Measurements from ENCODE around the gene PIGS. TPM values are rescaled to one million over a fixed set of nuclear protein-coding genes. Genes with fewer than 3 reads are reported as not detected.
"Not testable (repeated sequence)": the region's sequence is repeated elsewhere in the genome, so short reads cannot be mapped to it uniquely, and the experiment has no call there.

PIGS gene
- total and polyA plus RNA-seq, 2 donors: 19.6 to 25.5 TPM

GRCh38 chr17:28522281-28522680, 49.0 kb downstream of the PIGS start:
- DNase-seq (ENCODE audit: low read depth in 6 of 9, low spot score in 9 of 9); H3K27me3 ChIP-seq (ENCODE audit: control insufficient read depth in 2 of 2, insufficient read depth in 1 of 2, low read length in 1 of 2); H3K27ac ChIP-seq (ENCODE audit: low read depth in 1 of 2, low read length in 1 of 2); H3K9me3 ChIP-seq (ENCODE audit: control insufficient read depth in 2 of 2, insufficient read depth in 1 of 2, low read length in 1 of 2); H3K36me3 ChIP-seq (ENCODE audit: control insufficient read depth in 2 of 2, insufficient read depth in 2 of 2, low read length in 1 of 2); H3K4me3 ChIP-seq (ENCODE audit: low read length in 2 of 2): not testable (repeated sequence)
- H3K4me1 ChIP-seq (ENCODE audit: control insufficient read depth in 2 of 2, insufficient read depth in 2 of 2, low read length in 2 of 2): peaks cover 7 to 33% of the 10 kb centered on the region in 2 donors
- WGBS: 95% methylated on average over 4 of the region's 4 CpGs

GRCh38 chr17:28521311-28522085, 49.8 kb downstream of the PIGS start:
- no peak for DNase-seq (ENCODE audit: low read depth in 6 of 9, low spot score in 9 of 9)
- peaks cover 7 to 33% of the 10 kb centered on the region in 2 donors for H3K4me1 ChIP-seq (ENCODE audit: control insufficient read depth in 2 of 2, insufficient read depth in 2 of 2, low read length in 2 of 2)
- no peaks in the 10 kb centered on the region for H3K9me3 ChIP-seq (ENCODE audit: control insufficient read depth in 2 of 2, insufficient read depth in 1 of 2, low read length in 1 of 2)
- peaks cover 0 to 2% of the 10 kb centered on the region in 2 donors for H3K36me3 ChIP-seq (ENCODE audit: control insufficient read depth in 2 of 2, insufficient read depth in 2 of 2, low read length in 1 of 2)
- no peak overlapping the region for H3K27ac ChIP-seq (ENCODE audit: low read depth in 1 of 2, low read length in 1 of 2)
- WGBS: 92% methylated on average over 21 of the region's 21 CpGs
- no peak overlapping the region for H3K4me3 ChIP-seq (ENCODE audit: low read length in 2 of 2)
- H3K27me3 ChIP-seq (ENCODE audit: control insufficient read depth in 2 of 2, insufficient read depth in 1 of 2, low read length in 1 of 2): no peaks in the 10 kb centered on the region

- no peak for DNase-seq (ENCODE audit: low read depth in 6 of 9, low spot score in 9 of 9)
- Histone ChIP-seq H3K27ac (ENCODE audit: low read depth in 1 of 2, low read length in 1 of 2) (no peak overlapping the region), H3K27me3 (ENCODE audit: control insufficient read depth in 2 of 2, insufficient read depth in 1 of 2, low read length in 1 of 2) (no peaks in the 10 kb centered on the region), H3K9me3 (ENCODE audit: control insufficient read depth in 2 of 2, insufficient read depth in 1 of 2, low read length in 1 of 2) (no peaks in the 10 kb centered on the region), H3K4me1 (ENCODE audit: control insufficient read depth in 2 of 2, insufficient read depth in 2 of 2, low read length in 2 of 2) (peaks cover 7 to 33% of the 10 kb centered on the region in 2 donors), H3K36me3 (ENCODE audit: control insufficient read depth in 2 of 2, insufficient read depth in 2 of 2, low read length in 1 of 2) (peaks cover 0 to 2% of the 10 kb centered on the region in 2 donors), H3K4me3 (ENCODE audit: low read length in 2 of 2) (no peak overlapping the region)
- WGBS: 95% methylated on average over 6 of the region's 6 CpGs
Observed at GRCh38 chr17:28520687-28521086, 50.6 kb downstream of the PIGS start.

- DNase-seq (ENCODE audit: low read depth in 6 of 9, low spot score in 9 of 9): peak in 7 of 9 donors; percentile 11 to 77 (median 42)
- Histone ChIP-seq H3K27me3 (ENCODE audit: control insufficient read depth in 2 of 2, insufficient read depth in 1 of 2, low read length in 1 of 2) (peaks cover 0 to 6% of the 10 kb centered on the region in 2 donors), H3K9me3 (ENCODE audit: control insufficient read depth in 2 of 2, insufficient read depth in 1 of 2, low read length in 1 of 2) (no peaks in the 10 kb centered on the region), H3K27ac (ENCODE audit: low read depth in 1 of 2, low read length in 1 of 2) (no peak overlapping the region), H3K4me3 (ENCODE audit: low read length in 2 of 2) (no peak overlapping the region), H3K36me3 (ENCODE audit: control insufficient read depth in 2 of 2, insufficient read depth in 2 of 2, low read length in 1 of 2) (peaks cover 0 to 2% of the 10 kb centered on the region in 2 donors), H3K4me1 (ENCODE audit: control insufficient read depth in 2 of 2, insufficient read depth in 2 of 2, low read length in 2 of 2) (peaks cover 7 to 33% of the 10 kb centered on the region in 2 donors)
- WGBS: 6% methylated on average over 5 of the region's 5 CpGs
Observed at GRCh38 chr17:28519236-28519635, 52.1 kb downstream of the PIGS start.

GRCh38 chr17:28518578-28518977, 52.7 kb downstream of the PIGS start:
- Histone ChIP-seq H3K4me1 (ENCODE audit: control insufficient read depth in 2 of 2, insufficient read depth in 2 of 2, low read length in 2 of 2) (peaks cover 7 to 33% of the 10 kb centered on the region in 2 donors), H3K36me3 (ENCODE audit: control insufficient read depth in 2 of 2, insufficient read depth in 2 of 2, low read length in 1 of 2) (peaks cover 0 to 2% of the 10 kb centered on the region in 2 donors), H3K9me3 (ENCODE audit: control insufficient read depth in 2 of 2, insufficient read depth in 1 of 2, low read length in 1 of 2) (no peaks in the 10 kb centered on the region), H3K4me3 (ENCODE audit: low read length in 2 of 2) (no peak overlapping the region), H3K27ac (ENCODE audit: low read depth in 1 of 2, low read length in 1 of 2) (no peak overlapping the region), H3K27me3 (ENCODE audit: control insufficient read depth in 2 of 2, insufficient read depth in 1 of 2, low read length in 1 of 2) (peaks cover 0 to 12% of the 10 kb centered on the region in 2 donors)
- WGBS: 84% methylated on average over 7 of the region's 7 CpGs
- DNase-seq (ENCODE audit: low read depth in 6 of 9, low spot score in 9 of 9): no peak

- 55% methylated on average over 6 of the region's 6 CpGs for WGBS
- Histone ChIP-seq H3K4me3 (ENCODE audit: low read length in 2 of 2) (no peak overlapping the region), H3K4me1 (ENCODE audit: control insufficient read depth in 2 of 2, insufficient read depth in 2 of 2, low read length in 2 of 2) (peaks cover 7 to 33% of the 10 kb centered on the region in 2 donors)
Observed at GRCh38 chr17:28518132-28518531, 53.2 kb downstream of the PIGS start.

GRCh38 chr17:28515518-28515917, 55.8 kb downstream of the PIGS start:
- no peak overlapping the region for H3K4me3 ChIP-seq (ENCODE audit: low read length in 2 of 2)
- no peak overlapping the region for H3K27ac ChIP-seq (ENCODE audit: low read depth in 1 of 2, low read length in 1 of 2)
- peaks cover 0 to 22% of the 10 kb centered on the region in 2 donors for H3K27me3 ChIP-seq (ENCODE audit: control insufficient read depth in 2 of 2, insufficient read depth in 1 of 2, low read length in 1 of 2)
- 98% methylated on average over 1 of the region's 1 CpG for WGBS
- peaks cover 7 to 24% of the 10 kb centered on the region in 2 donors for H3K4me1 ChIP-seq (ENCODE audit: control insufficient read depth in 2 of 2, insufficient read depth in 2 of 2, low read length in 2 of 2)
- peaks cover 0 to 2% of the 10 kb centered on the region in 2 donors for H3K36me3 ChIP-seq (ENCODE audit: control insufficient read depth in 2 of 2, insufficient read depth in 2 of 2, low read length in 1 of 2)
- no peak for DNase-seq (ENCODE audit: low read depth in 6 of 9, low spot score in 9 of 9)
- H3K9me3 ChIP-seq (ENCODE audit: control insufficient read depth in 2 of 2, insufficient read depth in 1 of 2, low read length in 1 of 2): no peaks in the 10 kb centered on the region

More at GRCh38 chr17:28518132-28518531, 53.2 kb downstream of the PIGS start:
- Histone ChIP-seq H3K36me3 (ENCODE audit: control insufficient read depth in 2 of 2, insufficient read depth in 2 of 2, low read length in 1 of 2) (peaks cover 0 to 2% of the 10 kb centered on the region in 2 donors), H3K9me3 (ENCODE audit: control insufficient read depth in 2 of 2, insufficient read depth in 1 of 2, low read length in 1 of 2) (no peaks in the 10 kb centered on the region), H3K27me3 (ENCODE audit: control insufficient read depth in 2 of 2, insufficient read depth in 1 of 2, low read length in 1 of 2) (peaks cover 0 to 15% of the 10 kb centered on the region in 2 donors), H3K27ac (ENCODE audit: low read depth in 1 of 2, low read length in 1 of 2) (no peak overlapping the region)
- no peak for DNase-seq (ENCODE audit: low read depth in 6 of 9, low spot score in 9 of 9)

GRCh38 chr17:28514561-28515002, 56.7 kb downstream of the PIGS start:
- no peaks in the 10 kb centered on the region for H3K9me3 ChIP-seq (ENCODE audit: control insufficient read depth in 2 of 2, insufficient read depth in 1 of 2, low read length in 1 of 2)
- H3K36me3 ChIP-seq (ENCODE audit: control insufficient read depth in 2 of 2, insufficient read depth in 2 of 2, low read length in 1 of 2): no peaks in the 10 kb centered on the region
- DNase-seq (ENCODE audit: low read depth in 6 of 9, low spot score in 9 of 9): no peak
- H3K27ac ChIP-seq (ENCODE audit: low read depth in 1 of 2, low read length in 1 of 2): no peak overlapping the region
- WGBS: 88% methylated on average over 16 of the region's 16 CpGs
- peaks cover 6 to 15% of the 10 kb centered on the region in 2 donors for H3K4me1 ChIP-seq (ENCODE audit: control insufficient read depth in 2 of 2, insufficient read depth in 2 of 2, low read length in 2 of 2)
- peaks cover 0 to 27% of the 10 kb centered on the region in 2 donors for H3K27me3 ChIP-seq (ENCODE audit: control insufficient read depth in 2 of 2, insufficient read depth in 1 of 2, low read length in 1 of 2)
- no peak overlapping the region for H3K4me3 ChIP-seq (ENCODE audit: low read length in 2 of 2)

- no peak overlapping the region for H3K27ac ChIP-seq (ENCODE audit: low read depth in 1 of 2, low read length in 1 of 2)
- peaks cover 0 to 4% of the 10 kb centered on the region in 2 donors for H3K4me1 ChIP-seq (ENCODE audit: control insufficient read depth in 2 of 2, insufficient read depth in 2 of 2, low read length in 2 of 2)
- no peaks in the 10 kb centered on the region for H3K9me3 ChIP-seq (ENCODE audit: control insufficient read depth in 2 of 2, insufficient read depth in 1 of 2, low read length in 1 of 2)
- peaks cover 0 to 34% of the 10 kb centered on the region in 2 donors for H3K27me3 ChIP-seq (ENCODE audit: control insufficient read depth in 2 of 2, insufficient read depth in 1 of 2, low read length in 1 of 2)
- no peaks in the 10 kb centered on the region for H3K36me3 ChIP-seq (ENCODE audit: control insufficient read depth in 2 of 2, insufficient read depth in 2 of 2, low read length in 1 of 2)
- H3K4me3 ChIP-seq (ENCODE audit: low read length in 2 of 2): no peak overlapping the region
- WGBS: 88% methylated on average over 7 of the region's 7 CpGs
- DNase-seq (ENCODE audit: low read depth in 6 of 9, low spot score in 9 of 9): no peak
Observed at GRCh38 chr17:28513476-28513875, 57.8 kb downstream of the PIGS start.
